Measurements from ENCODE around the gene GPAT2.
"Not testable (repeated sequence)": the region's sequence is repeated elsewhere in the genome, so short reads cannot be mapped to it uniquely, and the experiment has no call there.

DNA sequence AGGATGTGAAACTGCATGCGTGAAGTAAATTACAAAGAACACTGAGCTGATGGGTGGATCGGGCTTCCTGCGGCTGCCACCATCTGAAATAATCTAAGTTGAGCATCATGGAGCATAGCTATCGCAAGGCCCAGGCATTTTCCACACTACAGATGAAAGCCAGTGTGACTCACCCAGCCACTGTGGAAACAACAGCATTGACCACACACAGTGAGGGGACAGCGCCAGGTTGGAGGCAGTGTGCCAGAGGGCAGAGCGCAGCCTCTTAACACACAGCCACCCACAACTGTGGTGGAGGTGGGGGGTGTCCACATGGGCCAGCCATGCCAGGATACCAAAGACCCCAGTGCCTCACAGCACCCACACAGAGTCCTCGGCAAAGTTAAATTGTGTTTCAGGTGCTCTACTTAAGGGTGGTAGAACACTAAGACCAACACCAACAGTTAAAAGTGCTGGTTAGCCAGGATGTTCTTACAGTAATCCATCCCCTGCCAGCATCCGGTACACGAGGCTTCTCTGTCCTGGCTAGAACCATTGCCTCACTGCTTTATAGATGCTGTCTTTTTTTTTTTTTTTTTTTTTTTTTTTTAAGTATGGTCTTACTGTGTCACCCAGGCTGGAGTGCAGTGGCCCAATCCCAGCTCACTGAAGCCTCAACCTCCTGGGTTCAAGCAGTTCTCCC is 14.7 kb downstream of the GPAT2 start:
- TF ChIP-seq, protein P1, sequence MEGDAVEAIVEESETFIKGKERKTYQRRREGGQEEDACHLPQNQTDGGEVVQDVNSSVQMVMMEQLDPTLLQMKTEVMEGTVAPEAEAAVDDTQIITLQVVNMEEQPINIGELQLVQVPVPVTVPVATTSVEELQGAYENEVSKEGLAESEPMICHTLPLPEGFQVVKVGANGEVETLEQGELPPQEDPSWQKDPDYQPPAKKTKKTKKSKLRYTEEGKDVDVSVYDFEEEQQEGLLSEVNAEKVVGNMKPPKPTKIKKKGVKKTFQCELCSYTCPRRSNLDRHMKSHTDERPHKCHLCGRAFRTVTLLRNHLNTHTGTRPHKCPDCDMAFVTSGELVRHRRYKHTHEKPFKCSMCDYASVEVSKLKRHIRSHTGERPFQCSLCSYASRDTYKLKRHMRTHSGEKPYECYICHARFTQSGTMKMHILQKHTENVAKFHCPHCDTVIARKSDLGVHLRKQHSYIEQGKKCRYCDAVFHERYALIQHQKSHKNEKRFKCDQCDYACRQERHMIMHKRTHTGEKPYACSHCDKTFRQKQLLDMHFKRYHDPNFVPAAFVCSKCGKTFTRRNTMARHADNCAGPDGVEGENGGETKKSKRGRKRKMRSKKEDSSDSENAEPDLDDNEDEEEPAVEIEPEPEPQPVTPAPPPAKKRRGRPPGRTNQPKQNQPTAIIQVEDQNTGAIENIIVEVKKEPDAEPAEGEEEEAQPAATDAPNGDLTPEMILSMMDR (IDR thresholded peaks at IDR 0.05): not testable (repeated sequence)
- not testable (repeated sequence) for TF ChIP-seq POLR2A (IDR thresholded peaks at IDR 0.05)

Measured in thyroid gland (tissue), 4 donors.